ENCODE measurements around the gene PSMG4.

PSMG4 gene

DNA sequence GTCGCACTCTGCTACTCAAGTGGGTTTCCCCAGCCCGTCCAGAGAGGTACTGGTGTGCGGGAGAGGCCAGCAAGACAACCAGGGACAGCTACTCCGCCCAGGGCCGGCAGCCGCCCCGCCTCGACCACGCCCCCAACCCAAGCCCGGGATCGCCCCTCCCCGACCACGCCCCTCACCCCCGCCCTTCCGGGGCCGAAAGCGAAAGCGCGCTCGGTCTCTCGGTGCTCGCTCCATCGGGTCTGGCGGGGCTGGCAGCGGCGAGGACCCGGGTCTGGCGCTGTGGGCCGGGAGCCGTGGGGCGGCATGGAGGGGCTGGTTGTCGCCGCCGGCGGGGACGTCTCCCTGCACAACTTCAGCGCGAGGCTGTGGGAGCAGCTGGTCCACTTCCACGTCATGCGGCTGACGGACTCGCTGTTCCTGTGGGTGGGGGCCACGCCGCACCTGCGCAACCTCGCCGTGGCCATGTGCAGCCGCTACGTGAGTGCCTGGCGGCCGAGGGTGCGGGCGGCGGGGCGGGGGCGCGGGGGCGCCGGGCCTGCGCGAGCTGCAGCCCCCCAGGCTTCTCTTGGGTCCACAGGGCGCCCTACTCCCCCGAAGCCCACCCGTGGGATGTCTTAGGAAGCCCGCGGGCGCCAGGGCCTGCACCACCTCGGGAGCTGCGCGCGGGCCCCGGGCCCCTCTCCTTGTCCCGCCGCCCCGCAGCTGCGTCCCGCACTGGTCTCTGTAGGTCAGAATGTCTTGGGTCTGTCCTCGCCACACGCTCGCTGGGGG is at the start of gene PSMG4:
Gene PSMG4 (plus strand): TSS at position 228 of the 771 bp plus-strand sequence. CDS start 76 bp downstream, at position 304.
- DNase-seq = peak; percentile 98

DNA sequence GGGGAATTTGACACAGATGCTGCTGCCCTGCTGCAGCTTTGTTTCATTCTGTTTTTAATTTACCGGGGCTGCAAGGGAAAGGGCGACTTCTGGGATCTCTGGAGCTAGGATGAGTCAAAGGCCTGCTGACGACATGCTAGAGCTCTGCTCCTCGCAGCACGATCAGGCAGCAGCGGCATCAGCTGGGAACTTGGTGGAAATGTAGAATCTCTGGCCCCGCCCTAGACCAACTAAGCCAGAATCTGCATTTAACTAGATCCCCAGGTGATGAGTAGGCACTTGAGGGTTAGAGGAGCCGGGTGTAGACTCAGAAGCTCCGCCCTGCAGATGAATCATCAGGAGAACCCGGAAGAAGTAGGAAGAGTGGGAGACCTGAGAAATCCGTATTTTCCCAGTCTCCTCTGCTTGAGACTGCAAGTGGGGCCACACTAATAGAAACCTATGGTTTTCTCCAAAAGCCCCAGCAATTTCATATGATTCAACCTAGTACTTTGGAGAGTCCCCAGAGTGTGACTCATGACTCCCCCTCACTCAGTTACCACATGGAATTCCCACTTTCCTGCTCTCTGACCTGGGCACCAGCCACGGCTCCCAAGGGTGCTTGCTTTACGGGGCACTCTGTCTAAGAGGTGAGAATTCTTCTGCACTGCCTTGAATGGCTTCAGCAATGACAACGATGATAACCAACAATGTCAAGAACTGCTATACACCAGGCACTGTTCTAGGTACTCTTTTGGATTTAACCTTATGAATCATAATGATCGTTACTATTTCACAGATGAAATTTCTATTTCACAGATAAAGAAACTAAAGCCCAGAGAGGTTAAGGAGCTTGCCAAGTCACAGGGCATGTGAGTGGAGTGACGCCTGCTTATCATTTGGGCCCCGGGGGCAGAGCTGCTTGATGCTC is 49.4 kb upstream of the PSMG4 start:
- peak; percentile 47 for DNase-seq

GRCh38 chr6:3210024-3210610 is 48.6 kb upstream of the PSMG4 start:
- no peak for DNase-seq

DNA sequence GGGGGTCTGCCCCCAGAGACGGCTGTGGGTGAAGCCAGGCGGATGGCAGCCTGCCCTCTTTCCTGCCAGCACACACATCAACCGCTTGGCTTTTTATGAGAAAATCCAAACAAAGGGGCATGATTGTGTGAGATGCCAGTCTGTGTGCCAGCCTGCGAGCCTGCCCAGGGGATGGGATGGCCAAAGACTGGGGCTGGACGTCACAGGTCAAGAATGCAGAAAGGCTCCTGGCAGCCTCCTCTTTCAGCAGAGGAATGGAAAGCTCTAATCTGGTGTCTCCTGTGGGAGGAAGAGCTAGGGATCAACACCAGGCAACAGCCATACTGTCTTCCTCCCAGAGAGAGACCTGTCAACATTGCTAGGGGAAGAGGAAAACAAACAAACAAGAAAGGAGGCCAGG is 47.1 kb upstream of the PSMG4 start:
- no peak for DNase-seq

- no peak for DNase-seq
Measured at GRCh38 chr6:3212261-3212660, 46.5 kb upstream of the PSMG4 start.

DNA sequence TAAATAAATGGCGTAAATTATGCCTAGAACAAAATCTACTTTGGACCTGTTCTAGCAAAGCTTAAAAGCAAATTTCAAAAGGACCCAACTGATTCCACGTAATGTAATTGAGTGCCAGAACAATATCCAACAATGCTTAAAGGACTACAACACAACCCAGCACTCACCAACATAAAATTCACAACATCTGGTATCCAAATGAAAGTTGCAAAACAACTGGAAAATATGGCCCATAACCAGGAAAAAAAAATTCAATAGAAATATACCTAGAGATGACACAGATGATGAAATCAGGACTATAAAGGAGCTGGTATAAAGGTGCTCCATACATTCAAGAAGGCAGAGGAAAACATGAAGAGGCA is 45.4 kb upstream of the PSMG4 start:
- no peak for DNase-seq

DNA sequence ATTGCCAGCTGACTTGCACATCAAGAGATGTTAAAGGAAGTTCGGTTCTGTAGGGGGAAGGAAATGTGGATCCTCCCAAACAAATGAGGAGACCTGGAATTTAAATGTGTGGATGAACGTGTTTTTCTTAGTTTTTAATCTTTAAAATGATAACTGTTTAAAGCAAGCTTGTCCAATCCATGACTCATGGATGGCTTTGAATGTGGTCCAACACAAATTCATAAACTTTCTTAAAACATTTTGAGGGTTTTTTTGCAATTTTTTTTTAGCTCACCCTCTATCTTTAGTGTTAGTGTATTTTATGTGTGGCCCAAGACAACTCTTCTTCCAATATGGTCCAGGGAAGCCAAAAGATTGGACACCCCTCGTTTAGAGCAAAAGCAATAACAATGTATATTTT is 43.8 kb upstream of the PSMG4 start:
- DNase-seq = no peak

GRCh38 chr6:3217286-3217685 is 41.5 kb upstream of the PSMG4 start:
- no peak for DNase-seq

DNA sequence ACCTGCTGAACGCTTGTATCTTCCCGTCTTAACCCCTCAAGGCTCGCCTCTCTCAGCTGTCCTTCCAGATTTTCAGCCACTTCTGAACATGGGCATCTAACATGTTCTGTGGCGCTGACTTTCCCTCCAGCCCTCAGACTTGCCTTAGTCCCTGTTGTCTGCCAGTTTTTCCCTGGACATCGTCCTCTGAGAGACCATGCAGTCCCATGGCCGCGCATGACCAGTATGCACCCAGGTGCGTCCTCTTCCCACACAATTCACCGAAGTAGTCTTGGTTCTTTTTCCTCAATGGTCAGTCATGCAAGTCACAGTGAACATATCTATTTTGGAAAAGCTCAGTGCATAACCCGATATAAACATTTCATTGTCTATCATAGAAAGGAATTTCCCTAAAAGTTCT is 40.5 kb upstream of the PSMG4 start:
- no peak for DNase-seq

GRCh38 chr6:3220366-3220765 is 38.4 kb upstream of the PSMG4 start:
- no peak for DNase-seq

DNA sequence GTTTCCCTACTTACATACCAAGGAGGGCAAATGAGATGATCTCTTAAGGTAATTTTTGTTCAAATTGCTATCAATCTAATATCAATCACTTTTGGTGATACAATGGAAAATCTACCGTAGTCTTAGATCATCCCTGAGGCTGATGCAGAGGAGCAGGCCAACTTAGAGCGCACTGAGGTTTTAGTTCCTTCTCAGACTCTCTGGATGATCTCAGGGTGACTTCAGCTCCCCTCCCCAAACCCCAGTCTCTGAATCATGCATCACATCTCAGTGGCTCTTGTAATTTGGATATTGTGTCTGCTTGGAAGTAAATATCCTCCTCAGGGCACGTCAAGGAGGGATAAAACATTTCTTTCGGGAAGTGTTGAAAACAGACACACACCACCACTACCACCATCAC is 37.2 kb upstream of the PSMG4 start:
- no peak for DNase-seq

- DNase-seq = no peak
Measured at GRCh38 chr6:3222506-3223038, 36.2 kb upstream of the PSMG4 start.

GRCh38 chr6:3226042-3226441 is 32.7 kb upstream of the PSMG4 start:
- no peak for DNase-seq

DNA sequence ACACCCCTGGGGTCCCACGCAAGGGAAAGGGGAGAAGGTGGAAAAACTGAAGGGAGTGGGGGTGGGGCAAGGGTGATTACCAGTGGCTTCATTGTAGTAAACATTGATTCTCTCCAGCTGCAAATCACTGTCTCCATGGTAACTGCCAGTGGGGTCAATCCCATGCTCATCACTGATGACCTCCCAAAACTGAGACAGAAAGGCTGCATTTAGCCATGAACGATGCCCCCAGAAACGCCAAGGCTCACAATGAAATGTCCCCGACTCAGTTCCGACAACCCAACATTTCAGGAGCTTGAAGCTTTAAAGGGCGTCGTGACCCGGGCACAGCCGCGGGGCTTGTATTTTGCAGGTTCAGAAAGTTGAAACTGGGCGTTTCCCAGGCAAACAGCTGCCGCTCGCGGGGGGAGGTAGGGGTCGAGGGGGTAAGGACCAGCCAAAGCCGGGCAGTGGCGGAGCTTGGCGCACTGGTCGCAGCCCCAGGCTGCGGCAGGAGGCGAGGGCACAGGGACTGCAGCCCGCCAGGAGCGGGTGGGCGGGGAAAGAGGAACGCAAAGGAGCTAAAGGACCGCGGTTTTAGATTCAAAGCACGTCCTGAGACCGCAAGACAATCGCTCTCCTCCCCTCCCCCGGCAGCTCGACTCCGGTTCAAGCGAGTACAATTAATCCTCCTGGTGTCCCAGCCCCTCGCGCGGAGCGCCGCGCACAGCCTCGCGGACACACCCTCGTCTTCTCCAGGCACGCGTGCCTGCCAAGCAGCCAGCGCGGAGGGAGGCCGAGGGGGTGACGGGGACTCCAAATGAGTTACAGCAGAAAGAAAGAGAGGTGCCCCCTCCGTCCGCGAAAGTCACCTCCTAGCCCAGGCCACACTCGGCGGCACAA is 32.0 kb upstream of the PSMG4 start:
- DNase-seq = no peak

- no peak for DNase-seq
Measured at GRCh38 chr6:3227363-3228045, 31.2 kb upstream of the PSMG4 start, which contains the start of gene TUBB2B. Gene TUBB2B (minus strand): TSS chr6:3227653. CDS start chr6:3227543, 110 bp downstream.

GRCh38 chr6:3228046-3228671 is 30.6 kb upstream of the PSMG4 start:
- DNase-seq = no peak

GRCh38 chr6:3228771-3229565 is 29.8 kb upstream of the PSMG4 start:
- DNase-seq = peak; percentile 39

GRCh38 chr6:3229566-3230178 is 29.1 kb upstream of the PSMG4 start:
- DNase-seq = no peak

DNA sequence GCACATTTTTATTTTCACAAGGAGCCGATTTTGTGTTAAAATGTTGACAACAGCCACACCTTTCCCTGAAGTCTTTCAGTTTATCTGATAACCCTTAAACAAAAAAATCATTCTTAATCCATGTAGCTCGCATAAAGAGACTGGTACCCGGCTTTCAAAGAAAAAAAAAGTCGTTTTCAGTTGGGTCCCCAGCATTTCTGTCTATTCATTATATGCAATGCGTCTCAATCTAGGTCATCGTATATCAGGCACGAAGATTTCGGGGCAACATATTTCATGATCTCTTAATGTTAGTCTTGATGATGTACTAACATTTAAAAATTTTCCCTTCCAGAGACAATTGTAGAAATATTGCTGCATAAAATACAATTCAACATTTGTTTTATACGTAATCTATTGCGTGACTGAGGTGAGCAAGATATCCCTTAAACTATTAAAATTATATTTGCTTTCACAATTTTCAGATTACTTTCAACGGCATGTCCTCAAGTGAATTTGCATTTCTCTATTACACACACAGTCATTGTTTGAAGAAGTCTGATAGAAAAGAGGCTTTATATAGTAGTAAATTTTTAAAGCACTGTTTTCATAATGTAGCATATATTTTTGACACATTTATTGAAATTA is 28.4 kb upstream of the PSMG4 start:
- no peak for DNase-seq

DNA sequence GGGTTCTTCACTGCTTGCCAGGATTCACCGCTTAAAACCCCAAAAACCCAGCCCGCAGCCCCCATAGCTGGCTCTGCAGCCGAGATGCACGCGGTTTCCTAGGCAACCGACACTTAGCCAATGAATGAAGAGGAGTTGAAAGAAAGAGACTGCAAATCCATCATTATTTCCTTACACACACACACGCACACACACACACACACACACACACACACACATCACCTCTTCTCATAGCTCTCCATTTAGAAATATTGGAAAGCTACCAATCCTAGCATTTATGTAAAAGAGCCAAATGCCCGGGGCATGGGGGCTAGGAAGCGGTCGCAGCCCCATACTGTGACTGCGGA is 27.9 kb upstream of the PSMG4 start:
- DNase-seq = no peak
